Measurements from ENCODE around the gene CTDNEP1.

CTDNEP1 gene

DNA sequence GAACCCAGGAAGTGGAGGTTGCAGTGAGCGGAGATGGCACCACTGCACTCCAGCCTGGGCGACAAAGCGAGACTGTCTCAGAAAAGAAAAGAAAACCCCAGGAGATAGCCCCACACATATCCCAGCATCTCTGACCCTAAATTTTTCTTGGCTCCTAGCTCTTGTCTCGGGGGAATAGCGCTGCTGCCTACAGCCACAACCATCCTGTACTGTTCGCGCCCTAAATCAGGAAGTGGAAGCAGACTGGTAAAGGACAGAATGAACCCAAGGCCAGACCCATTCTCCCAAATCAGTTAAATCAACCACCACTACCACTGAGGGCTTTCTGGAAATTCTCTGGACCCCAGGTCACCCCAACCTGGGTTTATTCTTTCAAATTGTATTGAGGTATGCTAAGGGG, 1.7 kb downstream of the CTDNEP1 start:
- Histone ChIP-seq H3K27me3 (ENCODE audit: low read length) (no peaks in the 10 kb centered on the region), H3K4me2 (ENCODE audit: low read depth, low read length, poor library complexity, severe bottlenecking) (peak overlapping the region; percentile 77), H3K27ac (ENCODE audit: low read depth, low read length) (peak overlapping the region; percentile 7; the same call in 1 of the 2 replicates), H3F3A (ENCODE audit: insufficient read depth) (peaks cover 10% of the 10 kb centered on the region), H3K9me3 (ENCODE audit: insufficient read depth, low read length) (no peaks in the 10 kb centered on the region), H3K4me3 (ENCODE audit: insufficient read depth, low read length, poor library complexity, severe bottlenecking) (peak overlapping the region; percentile 90), H3K79me2 (ENCODE audit: insufficient read depth, low read length) (peaks cover 63% of the 10 kb centered on the region), H2AFZ (ENCODE audit: low read depth, low read length, severe bottlenecking) (no peak overlapping the region), H3K9me2 (replicated peaks; ENCODE audit: insufficient read depth, low read length) (no peaks in the 10 kb centered on the region), H3K36me3 (ENCODE audit: low read length) (peaks cover 4% of the 10 kb centered on the region; the same call in 1 of the 2 replicates), H4K20me1 (ENCODE audit: low read depth, low read length) (no peaks in the 10 kb centered on the region), H3K9ac (ENCODE audit: low read length) (peak overlapping the region; percentile 99)
- TF ChIP-seq, protein P1, sequence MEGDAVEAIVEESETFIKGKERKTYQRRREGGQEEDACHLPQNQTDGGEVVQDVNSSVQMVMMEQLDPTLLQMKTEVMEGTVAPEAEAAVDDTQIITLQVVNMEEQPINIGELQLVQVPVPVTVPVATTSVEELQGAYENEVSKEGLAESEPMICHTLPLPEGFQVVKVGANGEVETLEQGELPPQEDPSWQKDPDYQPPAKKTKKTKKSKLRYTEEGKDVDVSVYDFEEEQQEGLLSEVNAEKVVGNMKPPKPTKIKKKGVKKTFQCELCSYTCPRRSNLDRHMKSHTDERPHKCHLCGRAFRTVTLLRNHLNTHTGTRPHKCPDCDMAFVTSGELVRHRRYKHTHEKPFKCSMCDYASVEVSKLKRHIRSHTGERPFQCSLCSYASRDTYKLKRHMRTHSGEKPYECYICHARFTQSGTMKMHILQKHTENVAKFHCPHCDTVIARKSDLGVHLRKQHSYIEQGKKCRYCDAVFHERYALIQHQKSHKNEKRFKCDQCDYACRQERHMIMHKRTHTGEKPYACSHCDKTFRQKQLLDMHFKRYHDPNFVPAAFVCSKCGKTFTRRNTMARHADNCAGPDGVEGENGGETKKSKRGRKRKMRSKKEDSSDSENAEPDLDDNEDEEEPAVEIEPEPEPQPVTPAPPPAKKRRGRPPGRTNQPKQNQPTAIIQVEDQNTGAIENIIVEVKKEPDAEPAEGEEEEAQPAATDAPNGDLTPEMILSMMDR (IDR thresholded peaks at IDR 0.05; ENCODE audit: insufficient read depth, low read length, poor library complexity, severe bottlenecking), result no peak
- no peak for TF ChIP-seq EZH2phosphoT487 (conservative IDR thresholded peaks at IDR 0.05; ENCODE audit: low read length)

DNA sequence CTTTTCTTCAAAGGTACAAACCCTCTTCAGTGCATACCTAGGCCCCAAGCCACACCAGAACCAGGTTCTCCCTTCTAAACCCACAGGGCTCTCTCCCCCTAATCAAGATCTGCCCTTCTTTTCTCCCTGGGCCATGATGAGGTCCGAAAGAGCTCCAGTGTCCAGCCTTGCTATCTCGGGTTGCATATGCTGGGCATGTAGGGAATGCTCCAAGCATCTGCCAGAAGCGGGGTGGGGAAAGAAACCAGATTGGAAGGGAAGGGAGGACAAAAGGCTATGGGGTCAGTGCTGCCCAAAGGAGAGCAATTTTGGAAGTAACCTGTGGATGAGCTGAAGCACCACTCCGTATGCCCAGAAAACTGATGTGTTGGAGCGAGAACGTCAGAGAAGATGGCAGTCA, 2.3 kb downstream of the CTDNEP1 start:
- Histone ChIP-seq H3K9me2 (replicated peaks; ENCODE audit: insufficient read depth, low read length) (no peaks in the 10 kb centered on the region), H3K4me2 (ENCODE audit: low read depth, low read length, poor library complexity, severe bottlenecking) (peak overlapping the region; percentile 77)
- no peak for TF ChIP-seq EZH2phosphoT487 (conservative IDR thresholded peaks at IDR 0.05; ENCODE audit: low read length)
- TF ChIP-seq, protein P1 (IDR thresholded peaks at IDR 0.05; ENCODE audit: insufficient read depth, low read length, poor library complexity, severe bottlenecking), result no peak

DNA sequence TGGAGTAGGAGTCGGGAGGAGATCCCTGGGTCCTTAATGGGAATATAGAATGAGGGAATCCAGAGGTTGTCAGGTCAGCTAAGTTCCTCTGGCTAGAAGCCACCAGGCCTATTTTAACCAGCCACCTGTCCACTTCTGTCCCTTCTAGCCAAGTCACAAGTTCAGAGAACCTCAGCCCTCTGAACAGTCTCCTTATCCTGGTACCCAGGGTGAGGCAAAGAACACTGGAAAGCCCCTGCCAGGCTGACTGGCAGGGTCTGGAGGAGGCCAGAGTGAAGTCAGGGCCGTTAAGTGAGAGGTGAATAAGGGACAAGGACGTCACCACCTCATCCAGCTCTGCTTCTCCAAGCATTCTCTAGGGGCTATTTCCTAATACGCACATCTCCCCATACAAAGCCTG, 2.7 kb downstream of the CTDNEP1 start:
- TF ChIP-seq, protein P1 (IDR thresholded peaks at IDR 0.05; ENCODE audit: insufficient read depth, low read length, poor library complexity, severe bottlenecking), result no peak
- TF ChIP-seq EZH2phosphoT487 (conservative IDR thresholded peaks at IDR 0.05; ENCODE audit: low read length), result no peak
- no peak overlapping the region for H3K4me3 ChIP-seq (ENCODE audit: insufficient read depth, low read length, poor library complexity, severe bottlenecking)
- H4K20me1 ChIP-seq (ENCODE audit: low read depth, low read length), result no peaks in the 10 kb centered on the region
- H3K36me3 ChIP-seq (ENCODE audit: low read length), result no peaks in the 10 kb centered on the region; the same call in 1 of the 2 replicates
- no peak overlapping the region for H2AFZ ChIP-seq (ENCODE audit: low read depth, low read length, severe bottlenecking)
- no peak overlapping the region for H3K27ac ChIP-seq (ENCODE audit: low read depth, low read length)
- H3K9me3 ChIP-seq (ENCODE audit: insufficient read depth, low read length), result no peaks in the 10 kb centered on the region
- no peaks in the 10 kb centered on the region for H3K9me2 ChIP-seq (replicated peaks; ENCODE audit: insufficient read depth, low read length)
- 0 out of 2 replicates have a peak overlapping the region, but pooled peaks have one; percentile 99 for H3K9ac ChIP-seq (ENCODE audit: low read length)
- H3K27me3 ChIP-seq (ENCODE audit: low read length), result no peaks in the 10 kb centered on the region
- peaks cover 16% of the 10 kb centered on the region for H3F3A ChIP-seq (ENCODE audit: insufficient read depth)
- peaks cover 60% of the 10 kb centered on the region for H3K79me2 ChIP-seq (ENCODE audit: insufficient read depth, low read length)
- peak overlapping the region; percentile 77 for H3K4me2 ChIP-seq (ENCODE audit: low read depth, low read length, poor library complexity, severe bottlenecking)

More for the DNA sequence above, 2.3 kb downstream of the CTDNEP1 start:
- no peak overlapping the region for H3K27ac ChIP-seq (ENCODE audit: low read depth, low read length)
- H3K27me3 ChIP-seq (ENCODE audit: low read length), result no peaks in the 10 kb centered on the region
- no peak overlapping the region for H3K4me3 ChIP-seq (ENCODE audit: insufficient read depth, low read length, poor library complexity, severe bottlenecking)
- peaks cover 63% of the 10 kb centered on the region for H3K79me2 ChIP-seq (ENCODE audit: insufficient read depth, low read length)
- peaks cover 15% of the 10 kb centered on the region for H3F3A ChIP-seq (ENCODE audit: insufficient read depth)
- H3K36me3 ChIP-seq (ENCODE audit: low read length), result no peaks in the 10 kb centered on the region; the same call in 1 of the 2 replicates
- H4K20me1 ChIP-seq (ENCODE audit: low read depth, low read length), result no peaks in the 10 kb centered on the region
- peak overlapping the region; percentile 99 for H3K9ac ChIP-seq (ENCODE audit: low read length)
- no peaks in the 10 kb centered on the region for H3K9me3 ChIP-seq (ENCODE audit: insufficient read depth, low read length)
- H2AFZ ChIP-seq (ENCODE audit: low read depth, low read length, severe bottlenecking), result no peak overlapping the region
